ENCODE measurements around the gene CELA2A. TPM values are rescaled to one million over a fixed set of nuclear protein-coding genes. Genes with fewer than 3 reads are reported as not detected.

CELA2A gene
- total and polyA plus RNA-seq, 9 of the 15 experiments (the other 6 are each of a cell fraction or from before 2014, with no cell fraction given), result 0.62 TPM; not detected in 8

DNA sequence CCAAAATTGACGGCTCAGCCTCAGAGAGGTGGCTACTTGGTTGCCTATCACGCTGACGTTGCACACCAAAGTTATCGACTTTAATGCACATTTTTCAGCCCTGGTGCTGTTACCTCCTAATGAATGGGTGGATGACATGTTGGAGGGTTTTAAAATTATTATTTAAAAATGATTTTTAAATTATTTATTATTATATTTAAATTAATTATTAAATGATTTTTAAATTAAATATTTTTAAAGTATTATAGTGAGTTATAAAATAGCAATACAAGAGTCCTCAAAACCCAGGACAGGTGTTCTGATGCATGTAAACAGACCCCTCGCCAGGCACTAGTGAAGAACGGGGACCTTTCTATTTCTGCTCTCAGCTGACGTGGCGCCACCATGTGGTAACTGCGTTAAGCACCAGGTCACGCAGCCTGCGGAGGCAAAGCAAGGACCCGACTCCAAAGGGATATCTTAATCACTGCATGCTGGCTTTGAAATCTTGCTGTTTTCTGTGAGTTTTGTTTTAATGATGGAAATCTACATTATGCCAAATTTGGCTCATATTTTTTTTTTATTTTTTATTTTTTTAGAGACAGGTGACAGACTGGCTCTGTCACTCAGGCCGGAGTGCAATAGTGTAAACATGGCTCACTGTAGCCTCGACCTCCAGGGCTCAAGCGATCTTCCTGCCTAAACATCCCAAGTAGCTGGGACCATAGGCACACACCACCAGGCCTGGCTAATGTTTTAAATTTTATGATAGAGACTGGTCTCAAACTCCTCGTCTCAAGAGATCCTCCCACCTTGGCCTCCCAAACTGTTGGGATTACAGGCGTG lies 44.9 kb downstream of the CELA2A start (continued):
- TF ChIP-seq ELK1 (CRISPR knock-in tag; IDR thresholded peaks at IDR 0.05) (no peak), CBFA2T2 (conservative IDR thresholded peaks at IDR 0.05) (no peak), PHB2 (IDR thresholded peaks at IDR 0.05; ENCODE audit: low read depth) (no peak), ZNF239 (CRISPR knock-in tag; IDR thresholded peaks at IDR 0.05) (no peak), XRCC5 (IDR thresholded peaks at IDR 0.05; ENCODE audit: low read depth, low read length) (0 out of 2 replicates have a peak, but pooled peaks have one; percentile 51), KLF10 (CRISPR knock-in tag; IDR thresholded peaks at IDR 0.05) (no peak), ZNF609 (CRISPR knock-in tag; IDR thresholded peaks at IDR 0.05; ENCODE audit: borderline replicate concordance) (no peak), CTBP1 (IDR thresholded peaks at IDR 0.05; ENCODE audit: borderline replicate concordance) (no peak), ZKSCAN8 (CRISPR knock-in tag; IDR thresholded peaks at IDR 0.05) (no peak), SAP30 (IDR thresholded peaks at IDR 0.05; ENCODE audit: borderline replicate concordance, insufficient read depth, low read depth, low read length, poor library complexity, severe bottlenecking) (no peak), RBM34 (IDR thresholded peaks at IDR 0.05; ENCODE audit: borderline replicate concordance, insufficient read depth, low read length) (no peak), COPS2 (conservative IDR thresholded peaks at IDR 0.05) (no peak), SAFB2 (IDR thresholded peaks at IDR 0.05; ENCODE audit: borderline replicate concordance, low read depth, low read length, severe bottlenecking) (no peak), DEAF1 (CRISPR knock-in tag; IDR thresholded peaks at IDR 0.05) (peak; percentile 35; the same call in 1 of the 2 replicates), NFIC (IDR thresholded peaks at IDR 0.05) (no peak), RBM15 (IDR thresholded peaks at IDR 0.05; ENCODE audit: insufficient read depth, low read length) (no peak)
- TF ChIP-seq, protein P1, sequence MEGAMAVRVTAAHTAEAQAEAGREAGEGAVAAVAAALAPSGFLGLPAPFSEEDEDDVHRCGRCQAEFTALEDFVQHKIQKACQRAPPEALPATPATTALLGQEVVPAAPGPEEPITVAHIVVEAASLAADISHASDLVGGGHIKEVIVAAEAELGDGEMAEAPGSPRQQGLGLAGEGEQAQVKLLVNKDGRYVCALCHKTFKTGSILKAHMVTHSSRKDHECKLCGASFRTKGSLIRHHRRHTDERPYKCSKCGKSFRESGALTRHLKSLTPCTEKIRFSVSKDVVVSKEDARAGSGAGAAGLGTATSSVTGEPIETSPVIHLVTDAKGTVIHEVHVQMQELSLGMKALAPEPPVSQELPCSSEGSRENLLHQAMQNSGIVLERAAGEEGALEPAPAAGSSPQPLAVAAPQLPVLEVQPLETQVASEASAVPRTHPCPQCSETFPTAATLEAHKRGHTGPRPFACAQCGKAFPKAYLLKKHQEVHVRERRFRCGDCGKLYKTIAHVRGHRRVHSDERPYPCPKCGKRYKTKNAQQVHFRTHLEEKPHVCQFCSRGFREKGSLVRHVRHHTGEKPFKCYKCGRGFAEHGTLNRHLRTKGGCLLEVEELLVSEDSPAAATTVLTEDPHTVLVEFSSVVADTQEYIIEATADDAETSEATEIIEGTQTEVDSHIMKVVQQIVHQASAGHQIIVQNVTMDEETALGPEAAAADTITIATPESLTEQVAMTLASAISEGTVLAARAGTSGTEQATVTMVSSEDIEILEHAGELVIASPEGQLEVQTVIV (CRISPR knock-in tag; IDR thresholded peaks at IDR 0.05; ENCODE audit: borderline replicate concordance), result no peak

Data from K562 (cell line).